ENCODE measurements around the gene PPP3R1.
A peak's percentile ranks its signal among the peaks of the same experiment; 100 is the strongest.

PPP3R1 gene

DNA sequence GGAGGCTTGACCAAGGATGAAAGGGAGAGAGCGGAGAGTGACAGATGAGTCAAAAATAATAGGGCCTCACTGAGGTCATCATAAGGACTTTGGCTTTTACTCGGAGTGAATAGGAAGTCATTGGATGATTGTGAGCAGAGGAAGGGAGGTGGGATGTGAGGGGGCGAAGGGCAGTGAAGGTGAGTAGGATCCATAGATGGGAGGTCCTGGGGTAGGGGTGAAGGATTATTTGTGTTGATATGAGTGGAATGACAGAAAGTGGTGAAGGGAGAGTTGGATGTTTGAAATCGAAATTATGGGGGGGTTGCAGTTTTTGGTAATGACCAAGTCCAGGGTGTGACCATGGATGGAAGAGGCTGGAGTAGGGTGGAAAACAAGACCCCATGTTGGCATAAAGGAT is 80.6 kb downstream of the PPP3R1 start:
- Histone ChIP-seq H3K9me3 (ENCODE audit: control insufficient read depth, insufficient read depth, low read depth, low read length) (no peaks in the 10 kb centered on the region), H3K36me3 (ENCODE audit: control insufficient read depth, insufficient read depth, low read length) (peaks cover 80% of the 10 kb centered on the region), H3K27ac (ENCODE audit: low read depth, low read length) (no peak overlapping the region), H3K27me3 (ENCODE audit: control insufficient read depth, insufficient read depth, low read length) (no peaks in the 10 kb centered on the region), H3K4me3 (ENCODE audit: low read depth, low read length) (no peak overlapping the region), H3K4me1 (ENCODE audit: control insufficient read depth, insufficient read depth, low read length) (no peaks in the 10 kb centered on the region), H3K9ac (ENCODE audit: low read length) (no peak overlapping the region)

GRCh38 chr2:68171146-68171545 is 81.2 kb downstream of the PPP3R1 start:
- Histone ChIP-seq H3K4me1 (ENCODE audit: control insufficient read depth, insufficient read depth, low read length) (no peaks in the 10 kb centered on the region), H3K27ac (ENCODE audit: low read depth, low read length) (no peak overlapping the region), H3K9me3 (ENCODE audit: control insufficient read depth, insufficient read depth, low read depth, low read length) (no peaks in the 10 kb centered on the region), H3K9ac (ENCODE audit: low read length) (no peak overlapping the region), H3K4me3 (ENCODE audit: low read depth, low read length) (no peak overlapping the region), H3K36me3 (ENCODE audit: control insufficient read depth, insufficient read depth, low read length) (peaks cover 80% of the 10 kb centered on the region), H3K27me3 (ENCODE audit: control insufficient read depth, insufficient read depth, low read length) (no peaks in the 10 kb centered on the region)

DNA sequence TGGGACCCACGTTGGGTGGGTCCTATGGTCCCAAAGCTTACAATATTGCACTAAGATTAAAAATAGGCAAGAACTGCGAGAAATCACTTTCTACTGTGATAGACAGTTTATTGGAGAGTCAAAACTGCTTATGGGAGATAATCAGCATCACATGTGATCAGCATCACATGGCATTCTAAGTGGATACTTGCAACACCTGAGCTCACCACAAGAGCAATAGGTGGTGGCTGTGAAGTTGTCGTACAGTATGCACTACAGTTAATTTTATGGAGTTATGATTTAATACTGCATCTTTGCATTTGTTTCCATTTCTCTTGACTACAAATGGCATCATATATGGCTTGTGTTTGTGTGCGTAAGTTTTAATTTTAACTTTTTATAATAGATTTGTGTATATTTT is 83.0 kb downstream of the PPP3R1 start:
- no peak overlapping the region for H3K4me3 ChIP-seq (ENCODE audit: low read depth, low read length)
- peaks cover 74% of the 10 kb centered on the region for H3K36me3 ChIP-seq (ENCODE audit: control insufficient read depth, insufficient read depth, low read length)
- no peaks in the 10 kb centered on the region for H3K27me3 ChIP-seq (ENCODE audit: control insufficient read depth, insufficient read depth, low read length)
- H3K9ac ChIP-seq (ENCODE audit: low read length): no peak overlapping the region
- H3K27ac ChIP-seq (ENCODE audit: low read depth, low read length): no peak overlapping the region
- no peaks in the 10 kb centered on the region for H3K9me3 ChIP-seq (ENCODE audit: control insufficient read depth, insufficient read depth, low read depth, low read length)
- no peaks in the 10 kb centered on the region for H3K4me1 ChIP-seq (ENCODE audit: control insufficient read depth, insufficient read depth, low read length)

GRCh38 chr2:68167186-68167585 is 85.1 kb downstream of the PPP3R1 start:
- no peaks in the 10 kb centered on the region for H3K9me3 ChIP-seq (ENCODE audit: control insufficient read depth, insufficient read depth, low read depth, low read length)
- peaks cover 80% of the 10 kb centered on the region for H3K36me3 ChIP-seq (ENCODE audit: control insufficient read depth, insufficient read depth, low read length)
- H3K4me1 ChIP-seq (ENCODE audit: control insufficient read depth, insufficient read depth, low read length): no peaks in the 10 kb centered on the region
- H3K27me3 ChIP-seq (ENCODE audit: control insufficient read depth, insufficient read depth, low read length): no peaks in the 10 kb centered on the region
- H3K9ac ChIP-seq (ENCODE audit: low read length): no peak overlapping the region
- no peak overlapping the region for H3K4me3 ChIP-seq (ENCODE audit: low read depth, low read length)
- H3K27ac ChIP-seq (ENCODE audit: low read depth, low read length): no peak overlapping the region

DNA sequence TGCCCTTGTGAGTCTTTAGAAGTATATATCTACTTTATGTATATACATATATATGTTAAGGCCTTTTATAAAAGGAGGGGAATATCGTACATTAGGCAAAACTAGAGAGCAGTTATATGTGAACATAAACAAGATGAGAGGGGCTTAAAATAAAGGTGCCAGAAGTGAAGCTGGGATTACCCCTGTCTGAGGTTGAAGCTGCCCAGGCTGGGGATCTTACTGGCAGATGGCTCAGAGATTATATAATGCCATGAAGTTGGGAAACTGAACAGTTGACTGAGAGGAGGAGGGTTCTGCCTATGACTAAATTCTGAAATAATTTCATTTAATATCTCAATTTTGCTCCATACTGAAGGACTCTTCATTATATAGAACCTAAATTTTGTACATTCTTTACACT is 88.7 kb downstream of the PPP3R1 start:
- Histone ChIP-seq H3K27me3 (ENCODE audit: control insufficient read depth, insufficient read depth, low read length) (no peaks in the 10 kb centered on the region), H3K9ac (ENCODE audit: low read length) (no peak overlapping the region), H3K4me3 (ENCODE audit: low read depth, low read length) (no peak overlapping the region), H3K36me3 (ENCODE audit: control insufficient read depth, insufficient read depth, low read length) (peaks cover 81% of the 10 kb centered on the region), H3K9me3 (ENCODE audit: control insufficient read depth, insufficient read depth, low read depth, low read length) (no peaks in the 10 kb centered on the region), H3K27ac (ENCODE audit: low read depth, low read length) (no peak overlapping the region), H3K4me1 (ENCODE audit: control insufficient read depth, insufficient read depth, low read length) (no peaks in the 10 kb centered on the region)

DNA sequence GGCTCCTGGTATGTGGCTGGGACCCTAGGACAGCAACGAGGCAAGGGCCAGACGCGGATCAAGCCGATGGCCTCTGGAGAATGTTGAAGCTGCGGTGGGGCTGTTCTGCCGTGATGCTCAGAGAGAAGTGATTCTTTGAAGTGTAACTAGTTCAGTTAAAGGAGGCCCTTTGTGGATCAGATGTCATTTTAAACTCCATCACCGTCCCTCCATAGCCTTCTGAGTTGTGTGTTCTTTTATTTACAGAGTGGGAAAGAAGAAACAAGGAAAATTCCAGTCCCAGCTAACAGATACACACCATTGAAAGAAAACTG is 94.2 kb downstream of the PPP3R1 start:
- Histone ChIP-seq H3K27me3 (ENCODE audit: control insufficient read depth, insufficient read depth, low read length) (no peaks in the 10 kb centered on the region), H3K4me1 (ENCODE audit: control insufficient read depth, insufficient read depth, low read length) (no peaks in the 10 kb centered on the region), H3K4me3 (ENCODE audit: low read depth, low read length) (peak overlapping the region; percentile 77), H3K36me3 (ENCODE audit: control insufficient read depth, insufficient read depth, low read length) (peaks cover 35% of the 10 kb centered on the region), H3K9ac (ENCODE audit: low read length) (peak overlapping the region; percentile 94), H3K9me3 (ENCODE audit: control insufficient read depth, insufficient read depth, low read depth, low read length) (no peaks in the 10 kb centered on the region), H3K27ac (ENCODE audit: low read depth, low read length) (peak overlapping the region; percentile 94)

- Histone ChIP-seq H3K36me3 (ENCODE audit: control insufficient read depth, insufficient read depth, low read length) (peaks cover 30% of the 10 kb centered on the region), H3K27ac (ENCODE audit: low read depth, low read length) (peak within 1 kb of the TSS; percentile 94), H3K4me3 (ENCODE audit: low read depth, low read length) (peak within 1 kb of the TSS; percentile 77), H3K9me3 (ENCODE audit: control insufficient read depth, insufficient read depth, low read depth, low read length) (no peaks in the 10 kb centered on the region), H3K4me1 (ENCODE audit: control insufficient read depth, insufficient read depth, low read length) (no peaks in the 10 kb centered on the region), H3K27me3 (ENCODE audit: control insufficient read depth, insufficient read depth, low read length) (no peaks in the 10 kb centered on the region), H3K9ac (ENCODE audit: low read length) (peak within 1 kb of the TSS; percentile 94)
Measured at GRCh38 chr2:68157402-68158133, 94.8 kb downstream of the PPP3R1 start, which contains the start of gene PNO1. Gene PNO1, plus strand, starts transcription at chr2:68157888. Its CDS starts 47 bp downstream, at chr2:68157935.

DNA sequence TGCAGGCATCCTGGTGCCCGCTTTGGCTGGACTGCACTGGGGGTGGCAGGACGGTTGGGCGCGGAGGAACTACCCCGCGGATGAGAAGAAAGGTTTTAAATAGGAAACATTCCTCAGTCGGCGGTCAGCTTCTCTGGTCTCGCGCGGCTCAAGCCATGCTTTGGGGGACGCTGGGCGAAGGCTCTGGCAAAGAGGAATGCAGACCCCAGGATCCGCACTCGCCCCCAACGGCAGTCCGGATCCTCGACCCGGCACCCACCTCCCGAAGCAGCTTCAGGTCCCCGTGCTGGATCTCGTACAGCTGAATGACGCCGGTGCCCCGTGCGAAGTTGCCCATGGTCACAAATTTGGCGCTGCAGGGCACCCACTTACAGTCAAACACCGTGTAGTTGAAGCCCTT is 95.3 kb downstream of the PPP3R1 start:
- Histone ChIP-seq H3K9ac (ENCODE audit: low read length) (peak overlapping the region; percentile 94), H3K4me3 (ENCODE audit: low read depth, low read length) (peak overlapping the region; percentile 77), H3K27ac (ENCODE audit: low read depth, low read length) (peak overlapping the region; percentile 94), H3K9me3 (ENCODE audit: control insufficient read depth, insufficient read depth, low read depth, low read length) (no peaks in the 10 kb centered on the region), H3K36me3 (ENCODE audit: control insufficient read depth, insufficient read depth, low read length) (peaks cover 24% of the 10 kb centered on the region), H3K27me3 (ENCODE audit: control insufficient read depth, insufficient read depth, low read length) (no peaks in the 10 kb centered on the region), H3K4me1 (ENCODE audit: control insufficient read depth, insufficient read depth, low read length) (no peaks in the 10 kb centered on the region)

GRCh38 chr2:68156419-68156818 is 95.9 kb downstream of the PPP3R1 start:
- peaks cover 18% of the 10 kb centered on the region for H3K36me3 ChIP-seq (ENCODE audit: control insufficient read depth, insufficient read depth, low read length)
- no peaks in the 10 kb centered on the region for H3K4me1 ChIP-seq (ENCODE audit: control insufficient read depth, insufficient read depth, low read length)
- peak overlapping the region; percentile 94; the same call in 1 of the 2 replicates for H3K27ac ChIP-seq (ENCODE audit: low read depth, low read length)
- peak overlapping the region; percentile 94 for H3K9ac ChIP-seq (ENCODE audit: low read length)
- peak overlapping the region; percentile 77 for H3K4me3 ChIP-seq (ENCODE audit: low read depth, low read length)
- no peaks in the 10 kb centered on the region for H3K27me3 ChIP-seq (ENCODE audit: control insufficient read depth, insufficient read depth, low read length)
- no peaks in the 10 kb centered on the region for H3K9me3 ChIP-seq (ENCODE audit: control insufficient read depth, insufficient read depth, low read depth, low read length)

DNA sequence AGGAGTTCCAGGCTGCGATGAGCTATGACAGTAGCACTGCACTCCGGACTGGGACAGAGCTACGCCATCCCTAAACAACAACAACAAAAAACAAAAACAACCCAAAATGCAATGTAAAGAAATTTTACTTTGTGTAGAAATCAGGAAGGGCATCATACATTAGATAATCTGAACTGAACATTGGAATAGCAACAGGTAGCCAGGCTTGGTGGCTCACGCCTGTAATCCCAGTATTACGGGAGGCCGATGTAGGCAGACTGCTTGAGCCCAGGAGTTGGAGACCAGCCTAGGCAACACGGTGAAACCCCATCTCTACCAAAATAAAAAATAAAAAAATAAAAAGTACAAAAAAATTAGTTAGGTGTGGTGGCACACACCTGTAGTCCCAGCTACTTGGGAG is 96.7 kb downstream of the PPP3R1 start:
- H3K36me3 ChIP-seq (ENCODE audit: control insufficient read depth, insufficient read depth, low read length): peaks cover 10% of the 10 kb centered on the region
- H3K27me3 ChIP-seq (ENCODE audit: control insufficient read depth, insufficient read depth, low read length): no peaks in the 10 kb centered on the region
- no peak overlapping the region for H3K9ac ChIP-seq (ENCODE audit: low read length)
- H3K4me1 ChIP-seq (ENCODE audit: control insufficient read depth, insufficient read depth, low read length): no peaks in the 10 kb centered on the region
- H3K9me3 ChIP-seq (ENCODE audit: control insufficient read depth, insufficient read depth, low read depth, low read length): no peaks in the 10 kb centered on the region
- H3K4me3 ChIP-seq (ENCODE audit: low read depth, low read length): no peak overlapping the region
- no peak overlapping the region for H3K27ac ChIP-seq (ENCODE audit: low read depth, low read length)

DNA sequence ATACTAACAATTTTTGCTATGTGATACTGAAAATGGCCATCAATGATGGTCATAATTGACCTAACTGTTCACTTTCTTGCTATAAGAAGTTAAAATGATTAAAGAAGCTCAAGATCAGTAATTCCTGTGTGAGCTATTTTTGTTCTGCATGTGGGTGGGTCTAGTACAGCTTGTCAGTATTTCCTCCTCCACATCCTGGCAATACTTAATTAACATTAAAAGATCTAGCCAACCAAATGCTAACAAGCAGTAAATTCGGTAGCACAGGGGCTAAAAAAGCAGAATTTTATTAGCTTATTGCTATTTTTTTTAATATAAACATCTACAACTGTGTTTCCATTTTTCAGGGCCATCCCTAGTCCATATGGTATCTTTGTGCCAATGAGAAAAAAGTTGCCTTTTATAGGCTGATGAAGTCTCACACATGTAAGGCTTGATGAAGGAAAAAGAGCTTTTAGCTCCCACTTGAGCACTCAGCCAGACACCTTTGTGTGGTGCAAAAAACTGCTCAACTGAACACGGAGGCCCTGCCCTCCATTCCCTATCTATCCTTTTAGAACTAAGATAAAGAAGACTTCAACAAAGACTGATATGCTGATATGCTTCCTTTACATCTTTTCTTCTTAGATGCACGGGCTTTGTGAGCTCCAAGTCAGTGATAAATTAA is 99.5 kb downstream of the PPP3R1 start:
- Histone ChIP-seq H3K36me3 (ENCODE audit: control insufficient read depth, insufficient read depth, low read length) (no peaks in the 10 kb centered on the region), H3K27me3 (ENCODE audit: control insufficient read depth, insufficient read depth, low read length) (no peaks in the 10 kb centered on the region), H3K4me3 (ENCODE audit: low read depth, low read length) (no peak overlapping the region), H3K27ac (ENCODE audit: low read depth, low read length) (no peak overlapping the region), H3K9me3 (ENCODE audit: control insufficient read depth, insufficient read depth, low read depth, low read length) (no peaks in the 10 kb centered on the region), H3K4me1 (ENCODE audit: control insufficient read depth, insufficient read depth, low read length) (no peaks in the 10 kb centered on the region), H3K9ac (ENCODE audit: low read length) (no peak overlapping the region)
